Right renal cortex interstitium (tissue), 3 donors: Measurements from ENCODE around the gene COCH. TPM values are rescaled to one million over a fixed set of nuclear protein-coding genes. Genes with fewer than 3 reads are reported as not detected.
"Not testable (repeated sequence)": the region's sequence is repeated elsewhere in the genome, so short reads cannot be mapped to it uniquely, and the experiment has no call there.

Experiments
- DNase-seq, 3 donors: peaks; one replicate each; pipeline ENCODE4 v3.0.0-alpha.2; 2013; ENCODE audit warnings: low read depth in 3 of 3, low spot score in 2 of 3
- polyA plus RNA-seq, 3 donors: library from polyadenylated mRNA; unstranded; fragments of 120-200 nt; gene quantifications; one replicate each; pipeline ENCODE4 v1.2.1, GENCODE V29; 2013; ENCODE audit not compliant: insufficient read length in 3 of 3

The COCH gene
- polyA plus RNA-seq, 3 donors, result 2.9 to 4.8 (median 3.1) TPM

- DNase-seq, result no peak
These were observed 41.2 kb downstream of the COCH start for GRCh38 chr14:30915596-30915995.

GRCh38 chr14:30921305-30921704 is 46.9 kb downstream of the COCH start:
- DNase-seq, result no peak

DNA sequence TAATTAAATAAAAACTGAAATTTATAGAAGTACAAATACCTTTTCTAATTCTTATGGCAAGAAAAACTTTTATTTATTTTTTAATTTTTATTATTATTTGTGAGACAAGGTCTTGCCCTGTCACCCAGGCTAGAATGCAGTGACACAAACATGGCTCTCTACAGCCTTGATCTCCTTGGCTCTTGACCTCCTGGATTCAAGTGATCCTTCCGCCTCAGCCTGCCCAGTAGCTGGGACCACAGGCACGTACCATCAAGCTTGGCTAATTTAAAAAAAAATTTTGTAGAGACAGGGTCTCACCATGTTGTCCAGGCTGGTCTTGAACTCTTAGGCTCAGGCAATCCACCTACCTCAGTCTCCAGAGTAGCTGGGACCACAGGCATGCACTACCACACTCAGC is 47.4 kb downstream of the COCH start:
- DNase-seq, result no peak

GRCh38 chr14:30925254-30925653 is 50.9 kb downstream of the COCH start:
- no peak for DNase-seq

GRCh38 chr14:30928462-30928861 is 54.1 kb downstream of the COCH start:
- no peak for DNase-seq

GRCh38 chr14:30933937-30934336 is 59.6 kb downstream of the COCH start:
- not testable (repeated sequence) for DNase-seq

DNA sequence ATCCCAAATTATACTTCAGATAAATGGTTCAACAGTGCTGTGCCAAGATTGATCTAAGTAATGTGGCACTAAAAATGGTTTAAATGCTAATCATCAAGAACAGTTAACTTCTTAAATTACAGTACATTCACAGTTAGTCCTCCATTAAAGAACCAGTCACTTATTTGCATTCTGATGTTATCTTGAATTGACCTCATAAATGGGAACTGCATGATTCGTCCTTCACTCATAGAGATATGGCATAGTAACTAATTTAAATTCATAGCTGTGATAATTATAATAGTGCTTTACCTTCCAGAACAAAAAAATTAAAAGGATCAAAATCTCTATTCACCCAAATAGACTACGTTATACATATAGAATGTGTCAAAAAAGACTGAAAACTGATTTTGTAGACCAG is 61.1 kb downstream of the COCH start:
- no peak for DNase-seq

GRCh38 chr14:30938617-30939016 is 64.3 kb downstream of the COCH start:
- DNase-seq, result no peak

Other genes starting within 250 kb of the COCH start
- gene AP4S1, start 151.1 kb downstream of the COCH start, polyA plus RNA-seq, result 10 to 100 TPM; 18.6 to 21.2 (median 20.1) TPM
- gene STRN3, start 151.8 kb downstream of the COCH start, polyA plus RNA-seq, result 10 to 100 TPM; 49.6 to 51.7 (median 51.6) TPM